HL-60 (cell line): ENCODE results near the gene DDX60.

Experiments
- GABPA ChIP-seq: IDR thresholded peaks from 2 replicates; pipeline ENCODE4 v1.6.1; 2012; ENCODE audit warnings: low read depth
- POLR2AphosphoS5 ChIP-seq: IDR thresholded peaks from 2 replicates; pipeline ENCODE4 v1.6.1; 2012; ENCODE audit warnings: low read depth
- TF ChIP-seq, protein P1 (sequence below): IDR thresholded peaks from one replicate; pipeline ENCODE4 v1.5.1; 2011; ENCODE audit warnings: low read length, control low read depth, inconsistent platforms; ENCODE audit not compliant: insufficient read depth

DNA sequence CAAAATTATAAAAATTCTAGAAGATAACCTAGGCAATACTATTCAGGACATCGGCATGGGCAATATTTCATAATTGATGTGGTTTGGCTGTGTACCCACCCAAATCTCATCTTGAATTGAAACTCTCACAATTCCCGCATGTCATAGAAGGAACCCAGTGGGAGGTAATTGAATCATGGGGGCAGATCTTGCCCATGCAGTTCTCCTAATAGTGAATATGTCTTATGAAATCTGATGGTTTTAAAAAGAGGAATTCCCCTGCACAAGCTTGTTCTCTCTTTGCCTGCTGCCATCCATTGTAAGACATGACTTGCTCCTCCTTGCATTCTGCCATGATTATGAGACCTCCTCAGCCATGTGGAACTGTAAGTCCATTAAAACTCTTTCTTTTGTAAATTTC is 77.7 kb downstream of the DDX60 start:
- TF ChIP-seq, protein P1, sequence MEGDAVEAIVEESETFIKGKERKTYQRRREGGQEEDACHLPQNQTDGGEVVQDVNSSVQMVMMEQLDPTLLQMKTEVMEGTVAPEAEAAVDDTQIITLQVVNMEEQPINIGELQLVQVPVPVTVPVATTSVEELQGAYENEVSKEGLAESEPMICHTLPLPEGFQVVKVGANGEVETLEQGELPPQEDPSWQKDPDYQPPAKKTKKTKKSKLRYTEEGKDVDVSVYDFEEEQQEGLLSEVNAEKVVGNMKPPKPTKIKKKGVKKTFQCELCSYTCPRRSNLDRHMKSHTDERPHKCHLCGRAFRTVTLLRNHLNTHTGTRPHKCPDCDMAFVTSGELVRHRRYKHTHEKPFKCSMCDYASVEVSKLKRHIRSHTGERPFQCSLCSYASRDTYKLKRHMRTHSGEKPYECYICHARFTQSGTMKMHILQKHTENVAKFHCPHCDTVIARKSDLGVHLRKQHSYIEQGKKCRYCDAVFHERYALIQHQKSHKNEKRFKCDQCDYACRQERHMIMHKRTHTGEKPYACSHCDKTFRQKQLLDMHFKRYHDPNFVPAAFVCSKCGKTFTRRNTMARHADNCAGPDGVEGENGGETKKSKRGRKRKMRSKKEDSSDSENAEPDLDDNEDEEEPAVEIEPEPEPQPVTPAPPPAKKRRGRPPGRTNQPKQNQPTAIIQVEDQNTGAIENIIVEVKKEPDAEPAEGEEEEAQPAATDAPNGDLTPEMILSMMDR = no peak
- no peak for TF ChIP-seq POLR2AphosphoS5
- no peak for TF ChIP-seq GABPA
